Ovary (tissue), 3 donors: Measurements from ENCODE around the gene ZNF14.

Experiments used
- EP300 ChIP-seq: sonication (generic); formaldehyde crosslinking; IDR thresholded peaks from one replicate; pipeline ENCODE4 v1.6.1; 2017; ENCODE audit warnings: antibody characterized with exemption
- POLR2A ChIP-seq: fragments of 450-650 bp; IDR thresholded peaks from one replicate; pipeline ENCODE4 v1.6.1; 2017; ENCODE audit warnings: antibody characterized with exemption, mild to moderate bottlenecking, moderate library complexity
- TF ChIP-seq, protein P1 (sequence below), 3 donors: fragments of 450-650 bp in 2 of 3; fragments of 200-600 bp in 1 of 3; IDR thresholded peaks; one replicate each; pipeline versions ENCODE4 v1.5.1 to v1.8.0; 2016 to 2022; ENCODE audit warnings: antibody characterized with exemption in 3 of 3, mild to moderate bottlenecking in 1 of 3
- donor health status: DM: no; HTN: no; CAD: no.

DNA sequence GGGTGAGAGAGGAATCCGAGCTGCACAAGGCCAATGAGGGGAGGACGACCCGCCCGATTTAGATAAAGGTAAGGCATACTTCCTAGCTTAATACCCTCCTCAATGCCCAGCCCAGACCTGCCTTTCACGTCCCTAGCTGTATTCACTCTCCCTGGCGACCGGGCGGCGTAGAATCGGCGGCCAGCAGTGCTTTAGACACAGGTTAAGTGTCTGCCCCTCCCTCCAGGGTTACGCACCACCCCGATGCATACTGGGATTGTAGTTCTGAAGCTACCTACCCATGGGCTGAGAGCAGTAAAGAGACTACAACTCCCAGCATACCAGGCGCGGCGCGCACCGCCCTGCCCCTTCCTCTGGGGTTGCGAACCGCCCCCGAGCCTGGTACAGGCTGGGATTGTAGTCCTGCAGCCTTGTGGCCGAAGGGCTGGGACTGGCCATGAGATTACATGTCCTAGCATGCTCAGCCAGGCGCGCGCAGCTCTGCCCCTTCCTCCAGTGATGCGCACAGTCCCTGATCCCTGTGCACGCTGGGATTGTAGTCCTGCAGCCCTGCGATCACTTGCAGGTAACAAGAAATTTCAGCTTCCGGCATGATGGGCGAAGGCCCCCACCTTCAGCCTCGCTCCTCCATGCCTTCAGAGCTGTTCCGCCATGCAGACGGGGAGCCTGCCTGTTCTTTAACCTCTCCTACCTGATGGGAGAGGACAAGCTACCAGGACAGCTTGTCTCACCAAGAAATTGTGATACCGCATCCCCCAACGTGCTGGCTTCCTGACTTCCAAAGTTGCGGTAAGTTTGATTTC, 43.5 kb upstream of the ZNF14 start:
- TF ChIP-seq, protein P1, sequence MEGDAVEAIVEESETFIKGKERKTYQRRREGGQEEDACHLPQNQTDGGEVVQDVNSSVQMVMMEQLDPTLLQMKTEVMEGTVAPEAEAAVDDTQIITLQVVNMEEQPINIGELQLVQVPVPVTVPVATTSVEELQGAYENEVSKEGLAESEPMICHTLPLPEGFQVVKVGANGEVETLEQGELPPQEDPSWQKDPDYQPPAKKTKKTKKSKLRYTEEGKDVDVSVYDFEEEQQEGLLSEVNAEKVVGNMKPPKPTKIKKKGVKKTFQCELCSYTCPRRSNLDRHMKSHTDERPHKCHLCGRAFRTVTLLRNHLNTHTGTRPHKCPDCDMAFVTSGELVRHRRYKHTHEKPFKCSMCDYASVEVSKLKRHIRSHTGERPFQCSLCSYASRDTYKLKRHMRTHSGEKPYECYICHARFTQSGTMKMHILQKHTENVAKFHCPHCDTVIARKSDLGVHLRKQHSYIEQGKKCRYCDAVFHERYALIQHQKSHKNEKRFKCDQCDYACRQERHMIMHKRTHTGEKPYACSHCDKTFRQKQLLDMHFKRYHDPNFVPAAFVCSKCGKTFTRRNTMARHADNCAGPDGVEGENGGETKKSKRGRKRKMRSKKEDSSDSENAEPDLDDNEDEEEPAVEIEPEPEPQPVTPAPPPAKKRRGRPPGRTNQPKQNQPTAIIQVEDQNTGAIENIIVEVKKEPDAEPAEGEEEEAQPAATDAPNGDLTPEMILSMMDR (IDR thresholded peaks at IDR 0.05): peak in 1 of 3 donors; percentile 15
- TF ChIP-seq POLR2A: peak; percentile 49
- no peak for TF ChIP-seq EP300
